Mesendoderm (in vitro differentiated cells): ENCODE results near the gene EXD2.

ENCODE experiments used
- DNase-seq: peaks from one replicate; pipeline ENCODE4 v3.0.0; 2013
- H2AK5ac ChIP-seq: 2 replicates; pipeline ENCODE4 v1.6.1; 2013; ENCODE audit warnings: low read length, inconsistent platforms
- H2BK120ac ChIP-seq: 2 replicates; pipeline ENCODE4 v1.6.1; 2013; ENCODE audit warnings: low read depth, mild to moderate bottlenecking, low read length, moderate library complexity, mixed read lengths
- H2BK15ac ChIP-seq: replicated peaks from 2 replicates; pipeline ENCODE4 v1.6.1; 2013; ENCODE audit warnings: low read depth, mild to moderate bottlenecking, moderate library complexity
- H2BK5ac ChIP-seq: 2 replicates; pipeline ENCODE4 v1.6.1; 2013; ENCODE audit warnings: low read length, inconsistent platforms
- H3K18ac ChIP-seq: 2 replicates; pipeline ENCODE4 v1.6.1; 2013; ENCODE audit warnings: mild to moderate bottlenecking, low read length, mixed read lengths
- H3K23ac ChIP-seq: one replicate; pipeline ENCODE4 v1.6.1; 2013; ENCODE audit warnings: low read length
- H3K27ac ChIP-seq: 2 replicates; pipeline ENCODE4 v1.5.1; 2013; ENCODE audit warnings: low read depth, mild to moderate bottlenecking, inconsistent platforms, low read length, moderate library complexity
- H3K27me3 ChIP-seq: 2 replicates; pipeline ENCODE4 v1.6.1; 2013; ENCODE audit warnings: low read length, control low read depth, mild to moderate bottlenecking, inconsistent platforms; ENCODE audit not compliant: insufficient read depth, poor library complexity
- H3K36me3 ChIP-seq: 2 replicates; pipeline ENCODE4 v1.6.1; 2013; ENCODE audit warnings: low read length, inconsistent platforms; ENCODE audit not compliant: control insufficient read depth, insufficient read depth
- H3K4ac ChIP-seq: one replicate; pipeline ENCODE4 v1.6.1; 2013; ENCODE audit warnings: low read depth, mild to moderate bottlenecking, low read length, moderate library complexity
- H3K4me1 ChIP-seq: 2 replicates; pipeline ENCODE4 v1.6.1; 2013; ENCODE audit warnings: low read depth, low read length, inconsistent platforms; ENCODE audit not compliant: control insufficient read depth
- H3K4me2 ChIP-seq: 2 replicates; pipeline ENCODE4 v1.6.1; 2013; ENCODE audit warnings: low read length
- H3K4me3 ChIP-seq: 2 replicates; pipeline ENCODE4 v1.5.1; 2013; ENCODE audit warnings: mild to moderate bottlenecking, low read length
- H3K56ac ChIP-seq: one replicate; pipeline ENCODE4 v1.6.1; 2013; ENCODE audit warnings: low read length
- H3K79me1 ChIP-seq: 2 replicates; pipeline ENCODE4 v1.6.1; 2013; ENCODE audit warnings: low read length, inconsistent platforms
- H3K79me2 ChIP-seq: 2 replicates; pipeline ENCODE4 v1.6.1; 2013; ENCODE audit warnings: mild to moderate bottlenecking, low read length; ENCODE audit not compliant: control insufficient read depth, insufficient read depth
- H3K9ac ChIP-seq: 2 replicates; pipeline ENCODE4 v1.6.1; 2013; ENCODE audit warnings: low read length, inconsistent platforms
- H4K5ac ChIP-seq: one replicate; pipeline ENCODE4 v1.6.1; 2013; ENCODE audit warnings: low read length
- H4K8ac ChIP-seq: one replicate; pipeline ENCODE4 v1.6.1; 2013; ENCODE audit warnings: low read depth, mild to moderate bottlenecking, control low read depth, low read length, moderate library complexity
- WGBS: extraction: QIAGEN DNeasy Blood & Tissue Kit; methylation state at CpG from one replicate; pipeline ENCODE4 v1.1.7; 2013; ENCODE audit warnings: low lambda C conversion rate, missing lambda C conversion rate; ENCODE audit not compliant: insufficient coverage; ENCODE audit errors: extremely low coverage; 5-methylcytosine and 5-hydroxymethylcytosine counted together

EXD2 gene

GRCh38 chr14:69267492-69267891 lies 76.2 kb downstream of the EXD2 start:
- H3K18ac ChIP-seq, result no peak overlapping the region
- H2AK5ac ChIP-seq, result no peak overlapping the region
- no peak overlapping the region for H3K9ac ChIP-seq
- no peak overlapping the region for H2BK5ac ChIP-seq
- no peak overlapping the region for H4K5ac ChIP-seq
- H3K36me3 ChIP-seq, result no peaks in the 10 kb centered on the region
- no peaks in the 10 kb centered on the region for H3K4me1 ChIP-seq
- no peaks in the 10 kb centered on the region for H3K27me3 ChIP-seq
- H3K4me3 ChIP-seq, result no peak overlapping the region
- H4K8ac ChIP-seq, result no peak overlapping the region
- no peaks in the 10 kb centered on the region for H3K79me1 ChIP-seq
- no peak overlapping the region for H3K4me2 ChIP-seq
- H3K27ac ChIP-seq, result no peak overlapping the region
- no peak overlapping the region for H2BK120ac ChIP-seq
- no peak overlapping the region for H2BK15ac ChIP-seq
- no CpG with 5 or more reads among the region's 4 CpGs for WGBS
- no peak overlapping the region for H3K23ac ChIP-seq
- DNase-seq, result no peak
- H3K79me2 ChIP-seq, result no peaks in the 10 kb centered on the region
- H3K4ac ChIP-seq, result no peak overlapping the region
- no peak overlapping the region for H3K56ac ChIP-seq

- no CpG with 5 or more reads among the region's 2 CpGs for WGBS
- no peaks in the 10 kb centered on the region for H3K79me1 ChIP-seq
- H3K4ac ChIP-seq, result no peak overlapping the region
- no peak overlapping the region for H3K9ac ChIP-seq
- no peak overlapping the region for H2BK5ac ChIP-seq
- H2BK120ac ChIP-seq, result no peak overlapping the region
- H3K36me3 ChIP-seq, result no peaks in the 10 kb centered on the region
- H3K4me3 ChIP-seq, result no peak overlapping the region
- H3K56ac ChIP-seq, result no peak overlapping the region
- no peak overlapping the region for H4K8ac ChIP-seq
- H3K79me2 ChIP-seq, result no peaks in the 10 kb centered on the region
- no peak overlapping the region for H2BK15ac ChIP-seq
- no peak overlapping the region for H3K27ac ChIP-seq
- no peak overlapping the region for H3K18ac ChIP-seq
- H4K5ac ChIP-seq, result no peak overlapping the region
- DNase-seq, result no peak
- H3K4me2 ChIP-seq, result no peak overlapping the region
- H3K27me3 ChIP-seq, result no peaks in the 10 kb centered on the region
- H3K4me1 ChIP-seq, result no peaks in the 10 kb centered on the region
- H3K23ac ChIP-seq, result no peak overlapping the region
- no peak overlapping the region for H2AK5ac ChIP-seq
Observed at GRCh38 chr14:69268223-69268622, 76.9 kb downstream of the EXD2 start.

GRCh38 chr14:69268763-69269162 lies 77.5 kb downstream of the EXD2 start:
- Histone ChIP-seq H3K36me3 (no peaks in the 10 kb centered on the region), H3K27me3 (no peaks in the 10 kb centered on the region), H4K5ac (no peak overlapping the region), H3K9ac (no peak overlapping the region), H3K18ac (no peak overlapping the region), H3K4me1 (no peaks in the 10 kb centered on the region), H2BK120ac (no peak overlapping the region), H2BK5ac (no peak overlapping the region), H3K79me2 (no peaks in the 10 kb centered on the region), H4K8ac (no peak overlapping the region), H3K4ac (no peak overlapping the region), H3K56ac (no peak overlapping the region), H3K27ac (no peak overlapping the region), H3K79me1 (no peaks in the 10 kb centered on the region), H2BK15ac (no peak overlapping the region), H3K4me2 (no peak overlapping the region), H3K4me3 (no peak overlapping the region), H2AK5ac (no peak overlapping the region), H3K23ac (no peak overlapping the region)
- no CpG with 5 or more reads among the region's 4 CpGs for WGBS
- no peak for DNase-seq

GRCh38 chr14:69269381-69269780 lies 78.1 kb downstream of the EXD2 start:
- H3K4me1 ChIP-seq, result no peaks in the 10 kb centered on the region
- no peak overlapping the region for H4K5ac ChIP-seq
- H3K79me1 ChIP-seq, result no peaks in the 10 kb centered on the region
- no peak overlapping the region for H4K8ac ChIP-seq
- H3K4me2 ChIP-seq, result no peak overlapping the region
- H2BK5ac ChIP-seq, result no peak overlapping the region
- H3K27me3 ChIP-seq, result no peaks in the 10 kb centered on the region
- no peak overlapping the region for H3K56ac ChIP-seq
- no peak overlapping the region for H3K9ac ChIP-seq
- H3K18ac ChIP-seq, result no peak overlapping the region
- no peaks in the 10 kb centered on the region for H3K36me3 ChIP-seq
- H2AK5ac ChIP-seq, result no peak overlapping the region
- H3K4me3 ChIP-seq, result no peak overlapping the region
- no peak for DNase-seq
- H3K23ac ChIP-seq, result no peak overlapping the region
- 100% methylated on average over 1 of the region's 1 CpG for WGBS
- no peak overlapping the region for H2BK120ac ChIP-seq
- no peak overlapping the region for H3K4ac ChIP-seq
- H3K79me2 ChIP-seq, result no peaks in the 10 kb centered on the region
- no peak overlapping the region for H2BK15ac ChIP-seq
- no peak overlapping the region for H3K27ac ChIP-seq

GRCh38 chr14:69270097-69270496 lies 78.8 kb downstream of the EXD2 start:
- H4K5ac ChIP-seq, result no peak overlapping the region

More at GRCh38 chr14:69270097-69270496, 78.8 kb downstream of the EXD2 start:
- Histone ChIP-seq H4K8ac (no peak overlapping the region), H3K23ac (no peak overlapping the region), H2BK5ac (no peak overlapping the region), H3K79me2 (no peaks in the 10 kb centered on the region), H3K4me1 (no peaks in the 10 kb centered on the region), H3K56ac (no peak overlapping the region), H3K27ac (no peak overlapping the region), H2AK5ac (no peak overlapping the region), H3K79me1 (no peaks in the 10 kb centered on the region), H2BK120ac (no peak overlapping the region), H3K36me3 (no peaks in the 10 kb centered on the region), H3K4me3 (no peak overlapping the region), H3K4ac (no peak overlapping the region), H3K18ac (no peak overlapping the region), H3K27me3 (no peaks in the 10 kb centered on the region), H3K4me2 (no peak overlapping the region), H2BK15ac (no peak overlapping the region), H3K9ac (no peak overlapping the region)
- no peak for DNase-seq
- WGBS, result no CpG with 5 or more reads among the region's 10 CpGs
